Measurements from ENCODE around the gene COPG2. TPM values are rescaled to one million over a fixed set of nuclear protein-coding genes. Genes with fewer than 3 reads are reported as not detected.
A peak's percentile ranks its signal among the peaks of the same experiment; 100 is the strongest.
"Not testable (repeated sequence)": the region's sequence is repeated elsewhere in the genome, so short reads cannot be mapped to it uniquely, and the experiment has no call there.

COPG2 gene
- total and polyA plus RNA-seq, 12 donors, result 5.3 to 27.2 (median 22.9) TPM

DNA sequence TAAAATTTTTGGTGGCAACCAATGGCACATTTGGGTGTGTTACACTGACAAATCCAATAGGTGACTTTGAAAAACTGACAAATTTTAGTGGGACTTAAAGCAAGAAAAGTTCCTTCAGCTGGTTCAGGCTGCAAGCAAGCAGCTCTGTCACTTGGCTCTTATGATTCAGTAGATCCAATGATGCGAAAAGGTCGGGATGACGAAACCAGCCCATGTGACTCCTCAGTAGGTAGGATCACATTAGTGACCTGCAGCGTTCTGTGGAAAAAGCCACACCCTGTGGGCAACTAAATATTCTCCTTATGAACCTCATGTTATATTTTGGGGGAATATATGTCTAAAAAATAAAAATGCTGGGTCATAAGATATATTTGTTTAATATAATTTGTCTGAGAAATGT lies 31.1 kb upstream of the COPG2 start:
- no peaks in the 10 kb centered on the region for H3K27me3 ChIP-seq
- TF ChIP-seq, protein P1, sequence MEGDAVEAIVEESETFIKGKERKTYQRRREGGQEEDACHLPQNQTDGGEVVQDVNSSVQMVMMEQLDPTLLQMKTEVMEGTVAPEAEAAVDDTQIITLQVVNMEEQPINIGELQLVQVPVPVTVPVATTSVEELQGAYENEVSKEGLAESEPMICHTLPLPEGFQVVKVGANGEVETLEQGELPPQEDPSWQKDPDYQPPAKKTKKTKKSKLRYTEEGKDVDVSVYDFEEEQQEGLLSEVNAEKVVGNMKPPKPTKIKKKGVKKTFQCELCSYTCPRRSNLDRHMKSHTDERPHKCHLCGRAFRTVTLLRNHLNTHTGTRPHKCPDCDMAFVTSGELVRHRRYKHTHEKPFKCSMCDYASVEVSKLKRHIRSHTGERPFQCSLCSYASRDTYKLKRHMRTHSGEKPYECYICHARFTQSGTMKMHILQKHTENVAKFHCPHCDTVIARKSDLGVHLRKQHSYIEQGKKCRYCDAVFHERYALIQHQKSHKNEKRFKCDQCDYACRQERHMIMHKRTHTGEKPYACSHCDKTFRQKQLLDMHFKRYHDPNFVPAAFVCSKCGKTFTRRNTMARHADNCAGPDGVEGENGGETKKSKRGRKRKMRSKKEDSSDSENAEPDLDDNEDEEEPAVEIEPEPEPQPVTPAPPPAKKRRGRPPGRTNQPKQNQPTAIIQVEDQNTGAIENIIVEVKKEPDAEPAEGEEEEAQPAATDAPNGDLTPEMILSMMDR (IDR thresholded peaks at IDR 0.05), result no peak
- ATAC-seq, result no peak
- 66 to 68% methylated on average over 4 of the region's 4 CpGs for WGBS, 2 donors
- no peaks in the 10 kb centered on the region for H3K9me3 ChIP-seq
- no peaks in the 10 kb centered on the region for H3K4me1 ChIP-seq
- no peak overlapping the region for H3K4me3 ChIP-seq
- H3K36me3 ChIP-seq, result no peaks in the 10 kb centered on the region
- no peak for DNase-seq
- intact Hi-C loops (cut with DNase I), result loop anchor here in 2 of 10 donors (10.0 kb wide), 1 partner anchor 215 kb away; no protein-coding TSS in a partner anchor
- no peak overlapping the region for H3K27ac ChIP-seq

GRCh38 chr7:130697820-130698219 lies 29.3 kb upstream of the COPG2 start:
- DNase-seq (no peak), ATAC-seq (no peak)
- no peak overlapping the region for H3K27ac ChIP-seq
- WGBS, 2 donors, result 81 to 88% methylated on average over 2 of the region's 2 CpGs
- no peaks in the 10 kb centered on the region for H3K4me1 ChIP-seq
- no peaks in the 10 kb centered on the region for H3K27me3 ChIP-seq
- no peaks in the 10 kb centered on the region for H3K36me3 ChIP-seq
- TF ChIP-seq, protein P1 (IDR thresholded peaks at IDR 0.05), result no peak
- no peaks in the 10 kb centered on the region for H3K9me3 ChIP-seq
- intact Hi-C loops (cut with DNase I), result loop anchor here in 2 of 10 donors (10.0 kb wide), 1 partner anchor 213 kb away; no protein-coding TSS in a partner anchor
- H3K4me3 ChIP-seq, result no peak overlapping the region

GRCh38 chr7:130695840-130696239 lies 27.3 kb upstream of the COPG2 start:
- WGBS, 2 donors, result 50 to 60% methylated on average over 2 of the region's 2 CpGs
- TF ChIP-seq, protein P1 (IDR thresholded peaks at IDR 0.05), result peak; percentile 27 to 64 (median 50)
- H3K36me3 ChIP-seq, result no peaks in the 10 kb centered on the region
- peaks cover 0 to 4% (median 0%) of the 10 kb centered on the region in 11 donors for H3K9me3 ChIP-seq
- no peaks in the 10 kb centered on the region for H3K4me1 ChIP-seq
- no peak overlapping the region for H3K4me3 ChIP-seq
- no peak overlapping the region for H3K27ac ChIP-seq
- H3K27me3 ChIP-seq, result no peaks in the 10 kb centered on the region
- intact Hi-C loops (cut with DNase I), result loop anchor here in 2 of 10 donors (10.0 kb wide), 1 partner anchor 211 kb away; no protein-coding TSS in a partner anchor
- DNase-seq (no peak), ATAC-seq (no peak)

DNA sequence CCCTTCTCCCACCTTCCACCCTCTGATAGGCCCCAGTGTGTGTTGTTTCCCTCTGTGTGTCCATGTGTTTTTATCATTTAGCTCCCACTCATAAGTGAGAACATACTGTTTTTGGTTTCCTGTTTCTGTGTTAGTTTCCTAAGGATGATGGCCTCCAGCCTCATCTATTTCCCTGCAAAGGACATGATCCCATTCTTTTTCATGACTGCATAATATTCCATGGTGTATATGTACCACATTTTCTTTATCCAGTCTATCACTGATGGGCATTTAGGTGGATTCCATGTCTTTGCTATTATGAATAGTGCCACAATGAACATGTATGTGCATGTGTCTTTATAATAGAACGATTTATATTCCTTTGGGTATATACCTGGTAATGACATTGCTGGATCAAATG lies 23.8 kb upstream of the COPG2 start:
- intact Hi-C loops (cut with DNase I), result loop anchor here in 2 of 10 donors (10.0 kb wide), 1 partner anchor 208 kb away; no protein-coding TSS in a partner anchor
- WGBS, 2 donors, result 93 to 97% methylated on average over 1 of the region's 1 CpG
- DNase-seq, H3K4me3 ChIP-seq, H3K27ac ChIP-seq, H3K4me1 ChIP-seq, H3K36me3 ChIP-seq, H3K27me3 ChIP-seq, ATAC-seq: not testable (repeated sequence)
- H3K9me3 ChIP-seq, result peaks cover 0 to 15% (median 4%) of the 10 kb centered on the region in 11 donors

- Histone ChIP-seq H3K27me3 (no peaks in the 10 kb centered on the region), H3K4me1 (no peaks in the 10 kb centered on the region), H3K36me3 (no peaks in the 10 kb centered on the region), H3K9me3 (peaks cover 0 to 15% (median 4%) of the 10 kb centered on the region in 11 donors), H3K27ac (no peak overlapping the region), H3K4me3 (no peak overlapping the region)
- WGBS, 2 donors, result 91 to 93% methylated on average over 1 of the region's 1 CpG
- ATAC-seq (no peak), DNase-seq (no peak)
- intact Hi-C loops (cut with DNase I), result loop anchor here in 2 of 10 donors (10.0 kb wide), 1 partner anchor 205 kb away; no protein-coding TSS in a partner anchor
- TF ChIP-seq, protein P1 (IDR thresholded peaks at IDR 0.05), result no peak
Measured at GRCh38 chr7:130689683-130690082, 21.1 kb upstream of the COPG2 start.
